H1 (cell line): ENCODE measurements around the gene MLF2.

Source experiments
- CBX5 ChIP-seq: fragments of 300-800, 300-1000 bp; sonication (generic); IDR thresholded peaks from 2 replicates; pipeline ENCODE4 v1.7.1; 2016; ENCODE audit warnings: antibody characterized with exemption, low read length, low read depth
- GTF2F1 ChIP-seq: IDR thresholded peaks from 2 replicates; pipeline ENCODE4 v1.6.1; 2012; ENCODE audit warnings: low read depth, low read length, improper control_type of control experiment, borderline replicate concordance
- NRF1 ChIP-seq: IDR thresholded peaks from 2 replicates; pipeline ENCODE4 v1.6.1; 2011; ENCODE audit warnings: mild to moderate bottlenecking, low read depth, low read length, improper control_type of control experiment
- POLR2A ChIP-seq, 2 experiments: IDR thresholded peaks; 1 replicate in 1 of 2; 2 replicates in 1 of 2; pipeline ENCODE4 v1.6.1; 2011; ENCODE audit warnings: low read depth in 2 of 2, low read length in 2 of 2, mild to moderate bottlenecking in 2 of 2; ENCODE audit errors: control extremely low read depth in 1 of 2

DNA sequence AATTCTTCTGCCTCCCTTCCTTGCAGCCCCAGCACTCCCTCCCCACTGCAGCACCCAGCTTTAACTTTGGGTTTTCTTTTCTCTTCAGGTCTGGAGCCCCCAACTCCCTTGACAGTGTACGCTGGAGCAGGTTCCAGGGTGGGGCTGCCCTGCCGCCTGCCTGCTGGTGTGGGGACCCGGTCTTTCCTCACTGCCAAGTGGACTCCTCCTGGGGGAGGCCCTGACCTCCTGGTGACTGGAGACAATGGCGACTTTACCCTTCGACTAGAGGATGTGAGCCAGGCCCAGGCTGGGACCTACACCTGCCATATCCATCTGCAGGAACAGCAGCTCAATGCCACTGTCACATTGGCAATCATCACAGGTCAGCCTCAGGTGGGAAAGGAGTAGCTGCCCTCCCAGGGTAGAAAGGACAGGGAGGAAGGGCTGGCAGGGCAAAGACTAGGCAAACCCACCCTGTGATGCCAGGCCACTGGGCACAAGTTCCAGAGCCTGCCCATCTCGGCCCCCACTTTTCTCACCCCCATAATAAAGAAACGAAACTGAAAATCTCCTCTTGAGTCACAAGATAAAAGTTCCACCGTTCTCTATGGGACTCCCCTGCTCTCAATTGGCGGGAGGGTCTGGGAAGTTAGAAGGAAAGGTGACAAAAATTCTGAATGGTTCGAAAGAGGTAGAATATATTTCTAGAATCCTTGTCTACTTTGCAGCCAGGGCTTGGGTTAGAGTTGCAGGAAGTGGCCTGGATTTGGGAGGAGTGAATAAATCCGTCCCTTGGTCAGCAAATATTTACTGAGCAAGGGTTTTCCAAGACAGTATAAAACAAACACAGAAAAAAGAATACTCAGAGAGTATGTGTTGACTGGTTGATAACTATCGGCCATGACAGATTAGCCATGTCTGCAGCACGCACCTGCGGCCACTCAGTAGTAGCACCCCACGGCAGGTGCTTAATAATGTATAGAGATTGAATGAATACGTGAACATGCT is 22.5 kb upstream of the MLF2 start:
- TF ChIP-seq POLR2A (IDR thresholded peaks at IDR 0.05; ENCODE audit: control extremely low read depth in 1 of 2, low read depth in 2 of 2, low read length in 2 of 2) (no peak), GTF2F1 (no peak), NRF1 (no peak), CBX5 (no peak)
